ENCODE measurements around the gene ABCF3.

Gene ABCF3

DNA sequence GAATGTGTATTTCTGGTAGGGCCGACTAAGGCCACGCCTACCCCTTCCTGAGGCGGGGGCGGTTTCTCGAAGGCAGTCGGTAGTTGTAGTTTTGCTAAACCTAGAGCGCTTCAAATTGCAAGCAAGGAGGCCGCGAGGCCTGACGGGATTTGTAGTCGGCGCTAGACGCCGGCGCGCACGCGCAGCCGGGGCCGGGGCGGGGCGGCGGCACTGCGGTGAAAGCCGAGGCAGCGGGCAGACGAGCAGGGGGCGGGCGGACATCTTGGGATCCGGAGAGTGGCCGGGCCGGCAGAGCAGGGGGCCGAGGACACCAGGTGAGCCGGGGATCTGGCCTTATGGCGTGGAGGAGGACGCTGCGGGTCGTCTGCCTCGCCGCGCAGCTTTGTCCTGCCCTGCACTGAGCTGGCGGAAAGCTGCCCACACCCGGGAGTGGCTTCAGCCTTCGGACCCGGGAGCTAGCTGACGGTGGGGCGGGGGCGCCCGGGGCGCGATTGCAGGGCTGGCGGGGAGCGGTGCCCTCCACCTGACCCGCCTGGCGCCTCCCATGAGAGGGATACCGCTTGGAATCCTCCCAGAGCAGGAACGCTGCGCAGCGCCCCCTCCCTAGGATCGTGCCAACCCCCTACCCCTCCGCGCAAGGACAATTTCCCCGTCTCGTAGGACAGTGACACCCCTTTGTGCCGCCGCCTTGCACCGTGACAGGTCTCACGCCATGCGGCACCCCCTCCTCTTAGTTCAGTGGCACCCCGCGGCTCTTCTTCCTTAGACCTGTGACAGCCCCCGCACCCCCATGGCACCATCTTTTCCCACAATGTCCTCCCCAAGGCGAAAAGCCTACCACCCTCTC is 11.1 kb upstream of the ABCF3 start, which contains the start of gene AP2M1:
Gene AP2M1, plus strand, starts transcription at position 210 of the 847 bp plus-strand sequence. CDS start 2,139 bp downstream, outside the sequence.
- TF ChIP-seq, protein P1, sequence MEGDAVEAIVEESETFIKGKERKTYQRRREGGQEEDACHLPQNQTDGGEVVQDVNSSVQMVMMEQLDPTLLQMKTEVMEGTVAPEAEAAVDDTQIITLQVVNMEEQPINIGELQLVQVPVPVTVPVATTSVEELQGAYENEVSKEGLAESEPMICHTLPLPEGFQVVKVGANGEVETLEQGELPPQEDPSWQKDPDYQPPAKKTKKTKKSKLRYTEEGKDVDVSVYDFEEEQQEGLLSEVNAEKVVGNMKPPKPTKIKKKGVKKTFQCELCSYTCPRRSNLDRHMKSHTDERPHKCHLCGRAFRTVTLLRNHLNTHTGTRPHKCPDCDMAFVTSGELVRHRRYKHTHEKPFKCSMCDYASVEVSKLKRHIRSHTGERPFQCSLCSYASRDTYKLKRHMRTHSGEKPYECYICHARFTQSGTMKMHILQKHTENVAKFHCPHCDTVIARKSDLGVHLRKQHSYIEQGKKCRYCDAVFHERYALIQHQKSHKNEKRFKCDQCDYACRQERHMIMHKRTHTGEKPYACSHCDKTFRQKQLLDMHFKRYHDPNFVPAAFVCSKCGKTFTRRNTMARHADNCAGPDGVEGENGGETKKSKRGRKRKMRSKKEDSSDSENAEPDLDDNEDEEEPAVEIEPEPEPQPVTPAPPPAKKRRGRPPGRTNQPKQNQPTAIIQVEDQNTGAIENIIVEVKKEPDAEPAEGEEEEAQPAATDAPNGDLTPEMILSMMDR (IDR thresholded peaks at IDR 0.05; ENCODE audit: borderline replicate concordance, insufficient read depth, low read depth, low read length), result no peak
- peak within 1 kb of the TSS; percentile 78 for H3K4me3 ChIP-seq (ENCODE audit: low read depth, low read length)

DNA sequence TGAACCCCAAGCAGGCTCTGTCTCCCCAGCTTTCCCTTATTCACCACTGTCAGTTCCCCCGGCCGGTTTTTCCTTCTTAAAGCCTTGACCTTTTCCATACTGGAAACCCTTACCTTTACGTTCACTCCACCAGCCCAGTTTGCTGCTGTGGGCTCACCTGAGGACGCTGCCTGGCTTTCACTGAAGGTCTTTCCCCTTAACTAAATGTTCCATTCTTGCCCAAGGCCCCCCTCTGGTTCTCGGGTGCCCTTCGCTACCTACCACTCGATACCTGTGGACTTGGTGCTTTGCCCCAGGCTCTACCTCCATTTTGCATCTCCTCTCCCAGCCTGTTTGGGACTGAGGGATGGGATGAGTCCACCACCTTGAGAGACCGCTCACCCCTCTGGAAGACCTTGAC is 10.5 kb upstream of the ABCF3 start:
- H3K4me3 ChIP-seq (ENCODE audit: low read depth, low read length), result peak overlapping the region; percentile 78
- TF ChIP-seq, protein P1 (IDR thresholded peaks at IDR 0.05; ENCODE audit: borderline replicate concordance, insufficient read depth, low read depth, low read length), result no peak

DNA sequence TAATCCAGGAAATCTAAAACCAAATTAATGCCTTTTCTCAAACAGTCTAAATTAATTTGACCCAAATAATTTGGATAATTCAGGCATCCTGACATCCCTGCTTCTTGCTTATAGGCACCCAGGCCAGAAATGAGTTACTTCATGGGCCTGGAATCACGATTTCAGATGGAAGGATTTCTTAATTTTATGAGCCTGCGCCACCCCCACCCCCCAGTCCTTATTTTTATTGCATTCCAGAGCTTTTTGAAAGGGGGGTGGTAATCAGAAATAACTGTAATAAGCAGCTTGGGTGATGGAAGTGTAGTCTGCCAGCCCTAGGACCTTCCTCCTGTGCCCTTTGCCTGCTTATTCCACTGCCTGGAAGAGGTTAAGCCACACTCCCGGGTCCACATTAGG is 10.0 kb upstream of the ABCF3 start:
- peak overlapping the region; percentile 78 for H3K4me3 ChIP-seq (ENCODE audit: low read depth, low read length)
- TF ChIP-seq, protein P1 (IDR thresholded peaks at IDR 0.05; ENCODE audit: borderline replicate concordance, insufficient read depth, low read depth, low read length), result no peak

DNA sequence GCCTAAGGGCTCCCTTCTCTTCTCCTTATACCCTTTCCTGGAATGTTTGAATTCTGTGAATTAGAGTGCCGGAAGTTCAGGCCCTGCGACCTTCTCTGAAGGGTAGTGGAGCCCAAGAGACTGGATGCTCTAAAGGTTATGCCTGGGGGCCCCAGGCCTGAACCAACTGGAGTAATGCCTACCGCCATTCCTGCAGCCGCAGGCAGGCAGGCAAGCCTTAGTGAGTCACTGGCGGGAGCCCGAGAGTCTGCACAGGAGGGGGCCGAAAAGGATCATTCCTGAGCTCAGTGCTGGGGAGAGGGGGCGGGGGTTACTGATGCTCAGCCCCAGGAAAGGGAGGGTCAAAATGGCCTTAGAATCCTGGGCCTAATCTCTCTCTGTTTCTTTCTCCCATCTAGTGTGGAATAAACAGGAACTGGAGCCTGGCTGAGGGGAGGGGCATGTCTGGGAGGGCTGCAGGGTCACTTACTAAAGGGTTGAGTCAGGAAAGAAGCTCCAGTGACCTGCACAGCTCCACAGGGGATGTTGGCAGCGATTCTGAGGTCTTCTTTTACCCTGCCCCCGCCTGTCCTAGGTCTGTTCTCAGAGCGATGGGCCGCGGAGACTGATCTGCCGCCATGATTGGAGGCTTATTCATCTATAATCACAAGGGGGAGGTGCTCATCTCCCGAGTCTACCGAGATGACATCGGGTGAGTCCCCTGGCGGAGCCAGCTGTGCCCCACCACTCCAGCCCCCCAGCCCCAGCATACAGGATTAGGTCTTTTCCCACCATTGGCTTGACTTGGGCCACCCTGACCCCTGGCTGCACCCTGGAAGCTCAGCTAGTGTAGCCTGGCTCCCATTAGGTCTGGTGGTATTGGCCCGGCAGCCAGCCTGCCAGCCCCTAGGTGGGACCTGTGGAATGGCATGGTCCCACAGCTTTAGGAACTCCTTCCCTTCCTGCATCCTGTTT is 9.3 kb upstream of the ABCF3 start:
- TF ChIP-seq, protein P1 (IDR thresholded peaks at IDR 0.05; ENCODE audit: borderline replicate concordance, insufficient read depth, low read depth, low read length), result no peak
- peak overlapping the region; percentile 11 for H3K4me3 ChIP-seq (ENCODE audit: low read depth, low read length)

DNA sequence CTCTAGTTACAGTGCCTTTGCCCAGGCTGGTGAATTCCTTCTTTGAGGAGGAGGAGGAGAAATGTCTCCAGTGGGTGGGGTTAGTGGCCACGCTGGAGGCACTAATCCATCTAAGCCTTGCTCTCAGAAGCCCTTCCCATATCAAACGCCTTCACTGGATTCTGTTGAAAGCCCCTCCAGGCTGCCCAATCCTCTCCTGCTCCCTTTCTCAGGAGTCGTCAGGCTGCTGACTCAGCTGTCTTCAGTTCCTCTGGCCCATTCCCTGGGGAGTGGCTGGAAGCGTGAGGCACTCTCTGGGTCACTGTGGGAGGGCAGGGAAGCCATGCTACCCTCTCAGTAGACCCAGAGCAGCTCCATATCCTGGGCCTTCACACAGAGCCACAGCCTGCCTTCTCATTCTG is 8.7 kb upstream of the ABCF3 start:
- no peak overlapping the region for H3K4me3 ChIP-seq (ENCODE audit: low read depth, low read length)
- TF ChIP-seq, protein P1 (IDR thresholded peaks at IDR 0.05; ENCODE audit: borderline replicate concordance, insufficient read depth, low read depth, low read length), result no peak

DNA sequence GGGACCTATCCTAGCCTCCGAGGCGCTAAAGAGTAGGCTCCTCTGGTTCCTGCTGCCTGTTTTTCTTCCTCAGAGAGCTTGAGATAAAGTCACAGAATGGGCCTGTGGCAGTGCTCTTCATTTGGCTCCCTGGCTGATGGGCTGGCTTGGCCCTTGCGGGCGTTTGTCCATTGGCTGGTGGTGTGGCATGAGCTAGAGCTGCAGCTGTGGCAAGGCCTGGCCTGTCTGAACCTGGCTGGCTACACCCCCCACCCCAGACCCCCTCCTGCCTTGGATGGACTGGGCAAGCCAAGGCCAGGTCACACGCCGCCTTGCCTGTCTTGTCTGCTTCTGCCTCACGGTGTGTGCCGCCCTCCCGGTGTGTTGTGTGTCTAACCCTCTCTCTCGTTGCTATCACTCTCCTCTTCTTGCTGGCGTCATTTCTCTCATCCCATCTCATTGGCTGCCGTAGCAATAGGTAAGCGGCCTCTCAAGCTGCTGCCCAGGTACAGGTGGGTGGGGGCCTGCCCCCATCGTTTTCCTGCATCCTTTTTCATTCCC is 8.2 kb upstream of the ABCF3 start:
- TF ChIP-seq, protein P1 (IDR thresholded peaks at IDR 0.05; ENCODE audit: borderline replicate concordance, insufficient read depth, low read depth, low read length), result no peak
- no peak overlapping the region for H3K4me3 ChIP-seq (ENCODE audit: low read depth, low read length)
